Stimulated activated CD4-positive, alpha-beta T cell treated with anti-CD3 and anti-CD28 coated beads, Interleukin-15, amount 100 ng/mL, for 24 hours (primary cell): Measurements from ENCODE around the gene SIRT4.
"Not testable (repeated sequence)": the region's sequence is repeated elsewhere in the genome, so short reads cannot be mapped to it uniquely, and the experiment has no call there.

Experiments
- DNase-seq: peaks from one replicate; pipeline ENCODE4 v3.0.0-alpha.2; 2020

Gene SIRT4

DNA sequence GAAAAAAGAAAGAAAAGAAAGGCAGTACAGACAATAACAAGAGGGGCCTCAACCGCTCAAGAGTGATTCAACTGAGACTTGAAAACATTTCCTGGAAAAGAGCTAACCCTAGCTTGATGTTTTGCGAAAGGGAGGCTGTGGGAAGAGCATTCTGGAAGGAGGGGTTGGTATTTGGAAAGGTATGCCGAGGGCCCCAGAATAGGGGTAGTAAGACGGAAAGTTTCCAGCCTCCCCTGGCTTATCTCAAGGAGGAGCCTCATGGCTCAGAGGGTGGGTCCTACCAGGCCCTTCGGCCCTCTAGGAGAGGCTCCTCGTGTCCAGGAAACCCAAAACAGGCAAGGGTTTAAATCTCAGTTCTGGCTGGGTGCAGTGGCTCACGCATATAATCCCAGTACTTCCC, 18.8 kb upstream of the SIRT4 start:
- no peak for DNase-seq

DNA sequence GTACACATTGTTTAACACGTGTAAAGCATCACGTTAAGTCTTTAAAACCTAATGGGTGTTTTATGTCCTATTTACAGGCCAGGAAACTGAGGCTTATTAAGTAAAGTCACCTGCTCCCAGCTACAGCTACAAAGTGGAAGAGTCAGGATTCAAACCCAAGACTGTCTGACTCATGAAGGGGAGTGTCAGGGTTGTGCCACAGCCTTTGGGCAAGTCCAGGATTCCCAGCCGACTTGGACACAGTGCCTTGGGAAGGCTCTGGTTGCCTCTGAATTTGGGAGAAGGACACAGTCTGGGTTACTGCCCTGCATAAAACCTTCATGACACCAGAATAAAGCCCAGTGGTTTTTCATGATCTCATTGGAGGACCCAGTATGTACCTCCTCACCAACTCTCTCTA, 17.7 kb upstream of the SIRT4 start:
- no peak for DNase-seq

DNA sequence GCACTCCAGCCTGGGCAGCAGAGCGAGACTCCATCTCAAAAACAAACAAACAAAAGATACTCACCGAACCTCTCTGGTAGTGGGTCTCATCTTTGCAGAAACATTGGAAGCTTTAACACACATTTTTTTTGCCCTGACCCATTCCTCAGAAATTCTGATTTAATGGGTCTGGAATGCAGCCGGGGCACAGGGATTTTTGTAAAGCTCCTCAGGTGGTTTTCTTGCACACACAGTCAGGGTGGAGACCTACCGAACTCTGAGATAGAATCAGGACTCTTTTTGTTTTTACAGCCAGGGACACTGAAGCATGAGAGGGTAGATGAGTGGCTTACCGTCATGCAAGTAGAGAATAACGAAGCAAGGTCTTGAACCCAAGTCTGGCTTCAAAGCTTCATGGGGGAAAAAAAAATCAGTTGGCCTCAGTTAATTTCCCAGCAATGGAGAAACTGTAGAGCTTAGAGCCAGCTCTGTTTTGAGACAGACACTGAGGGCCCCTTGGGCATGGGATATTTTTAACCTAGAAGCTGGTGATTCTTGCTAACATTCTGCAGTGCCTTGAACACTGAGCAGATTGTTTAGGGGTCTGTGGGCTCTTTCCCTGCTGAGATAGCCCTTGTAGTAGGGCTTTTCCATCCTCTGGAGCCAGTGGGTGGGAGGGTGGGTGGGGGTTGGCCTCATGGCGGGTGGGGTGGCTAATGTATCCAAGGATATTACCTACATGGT, 15.2 kb upstream of the SIRT4 start:
- no peak for DNase-seq

DNA sequence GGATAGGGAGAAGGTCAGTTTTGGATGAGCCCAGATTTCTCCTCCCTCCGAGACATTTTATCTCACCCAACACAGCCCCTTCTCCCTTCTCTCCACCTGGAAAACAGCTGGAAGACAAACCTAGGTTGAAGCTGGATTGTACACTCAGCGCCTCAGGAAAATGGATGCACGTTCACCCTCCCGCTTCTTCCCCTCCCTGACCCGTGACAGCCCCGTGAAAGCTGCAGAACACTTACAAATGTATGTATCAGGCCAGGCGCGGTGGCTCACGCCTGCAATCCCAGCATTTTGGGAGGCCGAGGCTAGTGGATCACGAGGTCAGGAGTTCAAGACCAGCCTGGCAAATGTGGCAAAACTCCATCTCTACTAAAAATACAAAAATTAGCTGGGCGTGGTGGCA, 14.6 kb upstream of the SIRT4 start:
- DNase-seq: no peak

DNA sequence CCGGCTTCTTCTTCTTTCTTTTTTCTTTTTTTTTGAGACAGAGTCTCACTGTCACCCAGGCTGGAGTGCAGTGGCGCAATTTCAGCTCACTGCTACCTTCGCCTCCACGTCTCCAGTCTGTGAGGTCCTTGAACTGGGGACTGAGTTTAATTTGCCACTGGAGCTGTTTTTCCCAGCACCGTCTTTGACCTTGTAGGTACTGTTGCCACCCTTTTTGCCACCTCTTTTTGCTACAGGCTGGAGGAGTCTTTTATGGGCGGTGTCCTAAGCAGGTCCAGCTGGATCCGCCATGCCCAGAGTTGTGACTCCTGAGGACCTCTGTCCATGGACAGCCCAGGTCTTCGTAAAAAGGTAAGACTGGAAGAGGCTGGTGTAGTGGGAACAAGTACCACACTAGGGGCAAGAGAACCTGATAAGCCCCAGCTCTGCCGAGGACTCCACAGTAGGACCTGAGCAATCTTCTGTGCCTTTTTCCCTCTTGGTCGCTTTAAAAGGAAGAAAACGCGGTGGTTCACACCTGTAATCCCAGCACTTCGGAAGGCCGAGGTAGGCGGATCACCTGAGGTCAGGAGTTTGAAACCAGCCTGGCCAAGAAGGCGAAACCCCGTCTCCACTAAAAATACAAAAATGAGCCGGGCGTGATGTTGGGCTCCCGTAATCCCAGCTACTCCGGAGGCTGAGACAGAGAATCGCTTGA, 11.4 kb upstream of the SIRT4 start:
- peak; percentile 60 for DNase-seq

- no peak for DNase-seq
Observed at GRCh38 chr12:120292411-120292660, 9.8 kb upstream of the SIRT4 start.

GRCh38 chr12:120292661-120293531, 9.2 kb upstream of the SIRT4 start, which contains the start of gene RNU4-1:
TSS of gene RNU4-1 (minus strand) at chr12:120293237.
- peak; percentile 85 for DNase-seq

GRCh38 chr12:120314220-120314619, 12.1 kb downstream of the SIRT4 start:
- no peak for DNase-seq

- no peak for DNase-seq
Observed at GRCh38 chr12:120316798-120317223, 14.7 kb downstream of the SIRT4 start.

GRCh38 chr12:120317224-120318105, 15.3 kb downstream of the SIRT4 start:
- peak; percentile 100 for DNase-seq

DNA sequence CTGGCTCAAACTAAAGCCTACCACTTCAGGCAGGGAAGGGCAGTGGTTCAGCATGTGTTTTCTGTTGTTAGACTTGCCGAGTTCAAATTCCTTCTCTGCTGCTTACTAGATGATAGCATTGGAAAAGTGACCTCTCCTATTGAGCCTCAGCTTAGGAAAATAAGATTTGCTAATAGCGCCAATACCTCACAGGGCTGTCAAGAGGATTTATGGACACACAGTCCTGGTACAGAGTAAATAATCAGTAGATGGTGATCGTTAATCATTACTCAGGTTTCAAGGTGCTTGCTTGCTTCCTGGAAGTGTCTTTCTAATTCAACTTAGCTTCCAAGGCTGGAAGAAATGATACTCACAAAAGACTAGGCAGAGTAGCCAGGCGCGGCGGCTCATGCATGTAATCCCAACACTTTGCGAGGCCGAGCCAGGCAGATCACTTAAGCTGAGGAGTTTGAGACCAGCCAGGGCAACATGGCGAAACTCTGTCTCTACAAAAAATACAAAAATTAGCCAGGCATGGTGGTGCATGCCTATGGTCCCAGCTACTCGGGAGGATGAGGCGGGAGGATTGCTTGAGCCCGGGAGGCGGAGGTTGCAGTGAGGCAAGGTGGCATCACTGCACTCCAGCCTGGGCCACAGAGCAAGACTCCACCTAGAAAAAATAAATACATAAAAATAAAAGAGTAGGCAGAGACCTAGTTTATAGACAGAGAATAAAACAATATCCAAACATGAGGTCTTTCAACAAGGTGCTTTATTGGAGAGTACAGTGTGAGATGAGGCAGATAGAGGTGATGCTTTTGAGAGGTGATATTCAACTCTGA, 19.5 kb downstream of the SIRT4 start:
- DNase-seq: no peak

DNA sequence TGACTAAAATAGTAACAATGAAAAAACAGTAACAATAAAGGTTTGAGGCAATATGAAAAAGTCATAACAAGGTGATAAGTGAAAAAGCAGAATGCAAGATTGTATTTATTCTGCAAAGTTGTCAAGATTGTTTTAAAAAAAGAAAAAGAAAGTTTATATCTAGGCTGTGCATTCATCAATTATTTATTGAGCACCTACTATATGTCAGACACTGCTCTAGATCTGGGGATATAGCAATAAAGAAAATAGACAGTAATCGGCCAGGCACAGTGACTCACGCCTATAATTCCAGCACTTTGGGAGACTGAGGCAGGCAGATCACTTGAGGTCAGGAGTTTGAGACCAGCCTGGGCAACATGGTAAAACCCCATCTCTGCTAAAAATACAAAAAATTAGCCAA, 21.7 kb downstream of the SIRT4 start:
- no peak for DNase-seq

DNA sequence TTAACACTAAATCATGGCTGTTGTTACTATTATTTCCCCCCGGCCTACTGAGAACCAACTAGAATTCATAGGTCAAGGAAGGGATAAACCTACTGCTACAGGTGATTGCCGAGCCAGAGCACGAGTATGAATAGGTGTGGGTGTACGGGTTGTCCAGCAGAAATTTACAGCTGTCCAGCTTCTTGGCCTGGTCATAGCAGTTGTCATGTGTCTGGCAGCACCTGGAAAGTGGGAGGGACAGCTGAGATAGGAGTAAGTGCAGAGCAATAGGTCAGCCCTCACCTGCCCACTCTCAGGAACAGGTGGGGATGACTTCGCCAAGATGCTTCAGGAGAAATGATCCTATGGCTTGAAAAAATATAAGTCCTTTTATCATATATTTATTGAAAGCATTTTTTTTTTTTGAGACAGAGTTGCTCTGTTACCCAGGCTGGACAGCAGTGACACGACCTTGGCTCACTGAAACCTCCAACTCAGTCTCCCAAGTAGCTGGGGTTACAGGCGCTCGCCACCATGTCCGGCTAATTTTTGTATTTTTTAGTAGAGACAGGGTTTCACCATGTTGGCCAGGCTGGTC, 22.8 kb downstream of the SIRT4 start:
- no peak for DNase-seq

DNA sequence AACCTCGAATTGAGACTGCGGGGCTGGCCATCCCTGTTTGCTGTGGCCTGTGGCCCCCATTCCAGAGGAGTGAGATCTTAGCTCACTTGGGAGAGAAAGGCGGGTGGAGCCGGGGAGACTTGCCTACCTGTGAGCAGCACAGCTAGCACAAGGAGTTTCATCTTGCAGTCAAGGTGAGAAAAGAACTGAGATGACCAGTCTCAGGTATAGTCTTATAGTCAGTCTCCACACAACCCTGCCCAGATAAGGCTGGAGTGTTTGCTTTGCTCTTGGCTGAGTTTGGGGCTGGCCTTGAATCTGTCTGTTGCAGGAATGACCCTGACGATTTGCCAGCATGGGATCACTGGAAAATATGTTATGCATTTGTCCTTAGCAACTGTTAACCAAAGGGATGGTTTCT, 25.5 kb downstream of the SIRT4 start, which contains the start of gene PLA2G1B:
PLA2G1B (minus strand) TSS at position 187 of the 400 bp plus-strand sequence; CDS start at position 161, 26 bp downstream.
- DNase-seq: no peak

DNA sequence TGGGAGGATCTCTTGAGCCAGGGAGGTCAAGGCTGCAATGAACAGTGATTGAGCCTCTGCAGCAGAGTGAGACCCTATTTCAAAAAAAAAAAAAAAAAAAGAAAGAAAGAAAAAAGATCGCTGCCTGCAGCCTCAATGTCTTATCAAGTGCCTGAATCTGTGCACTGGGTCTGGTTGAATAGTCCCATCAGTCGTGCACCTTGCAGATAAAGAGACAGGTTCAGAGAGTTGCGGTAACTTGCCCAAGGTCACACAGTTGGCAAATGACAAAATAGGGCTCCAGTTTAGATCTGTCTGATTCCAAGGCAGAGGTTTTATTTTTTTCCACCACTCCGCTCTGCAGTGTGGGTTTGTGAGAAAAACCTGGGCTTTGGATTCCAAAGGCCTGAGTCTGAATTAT, 26.1 kb downstream of the SIRT4 start:
- DNase-seq: no peak

DNA sequence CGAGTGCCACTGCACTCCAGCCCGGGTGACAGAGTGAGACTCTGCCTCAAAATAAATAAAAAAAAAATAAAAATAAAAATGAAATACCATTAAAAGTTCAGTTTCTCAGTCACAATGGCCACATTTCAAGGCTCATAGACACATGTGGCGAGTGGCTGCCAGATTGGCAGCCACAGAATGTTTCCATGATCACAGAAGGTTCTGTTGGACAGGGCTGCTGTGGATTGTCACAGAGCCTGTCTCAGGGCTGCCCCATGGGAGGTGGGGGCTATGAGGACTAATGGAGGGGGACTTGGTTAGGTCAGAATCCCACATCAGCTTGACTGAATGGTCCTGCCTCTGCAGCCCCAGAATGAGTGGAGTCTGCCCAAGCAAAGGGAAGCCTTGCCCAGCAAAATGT, 29.3 kb downstream of the SIRT4 start:
- DNase-seq: no peak

- DNase-seq: no peak
Observed at GRCh38 chr12:120332041-120332440, 29.9 kb downstream of the SIRT4 start.

- DNase-seq: no peak
Observed at GRCh38 chr12:120332523-120332922, 30.4 kb downstream of the SIRT4 start.

GRCh38 chr12:120335447-120335846, 33.3 kb downstream of the SIRT4 start:
- DNase-seq: peak; percentile 66

GRCh38 chr12:120336392-120336791, 34.3 kb downstream of the SIRT4 start:
- not testable (repeated sequence) for DNase-seq

GRCh38 chr12:120337730-120338129, 35.6 kb downstream of the SIRT4 start:
- no peak for DNase-seq
